Measurements from ENCODE around the gene FILIP1. TPM values are rescaled to one million over a fixed set of nuclear protein-coding genes. Genes with fewer than 3 reads are reported as not detected.

FILIP1 gene
- total and polyA plus RNA-seq, 10 of the 15 experiments (the other 5 are each of a cell fraction or from before 2014, with no cell fraction given): 0.23 to 2.0 (median 0.44) TPM

DNA sequence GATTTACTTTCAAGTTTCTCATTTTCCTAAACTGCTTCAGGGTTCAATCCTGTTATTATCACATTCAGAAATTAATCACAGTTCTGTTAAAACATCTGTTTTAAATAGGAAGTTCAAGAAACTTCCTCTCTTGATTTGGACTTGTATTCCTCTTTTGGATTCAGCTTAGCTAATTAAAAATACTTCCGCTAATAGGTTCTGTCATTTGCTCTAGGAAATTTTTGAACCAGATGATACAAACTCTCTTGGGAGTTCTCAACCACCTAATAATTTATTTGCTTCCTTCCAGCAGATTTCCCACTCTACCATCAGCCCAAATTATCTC is 193.1 kb downstream of the FILIP1 start:
- ChIA-PET CTCF (interaction anchor here (0.8 to 7.9 kb wide), 13 partner anchors 24 to 227 kb away, joined by 3 to 68 read pairs (median 3); no protein-coding TSS in a partner anchor), SMC1A (ENCODE audit: uncharacterized antibody, unreplicated experiment) (interaction anchor here (0.6 to 4.8 kb wide), 9 partner anchors 30 to 363 kb away, joined by 3 to 40 read pairs (median 4); partner anchors contain the start of gene FILIP1), POLR2A (no interaction called here), RAD21 (ENCODE audit: unreplicated experiment) (interaction anchor here (1.1 to 3.0 kb wide), 3 partner anchors 33 to 228 kb away, joined by 6 to 13 read pairs (median 7); no protein-coding TSS in a partner anchor)
- Histone ChIP-seq H3K4me1 (ENCODE audit: control insufficient read depth, insufficient read depth, low read length) (no peaks in the 10 kb centered on the region), H3K79me2 (ENCODE audit: control insufficient read depth, insufficient read depth, low read length) (no peaks in the 10 kb centered on the region), H3K4me2 (ENCODE audit: control insufficient read depth, insufficient read depth) (no peak overlapping the region), H2AFZ (ENCODE audit: control insufficient read depth, low read depth, low read length) (no peak overlapping the region), H3K9me3 (replicated peaks; ENCODE audit: control insufficient read depth, insufficient read depth, low read length) (no peaks in the 10 kb centered on the region), H3K9ac (ENCODE audit: control insufficient read depth, insufficient read depth, low read length) (no peak overlapping the region), H3K4me3 (no peak overlapping the region), H3K27ac (ENCODE audit: control insufficient read depth, insufficient read depth) (no peak overlapping the region), H4K20me1 (ENCODE audit: control insufficient read depth, insufficient read depth) (no peaks in the 10 kb centered on the region), H3K36me3 (ENCODE audit: control insufficient read depth in 2 of 2, insufficient read depth in 2 of 2, low read length in 1 of 2) (no peaks in the 10 kb centered on the region), H3K27me3 (replicated peaks in 1 of 2; ENCODE audit: control insufficient read depth in 2 of 2, insufficient read depth in 2 of 2, low read length in 1 of 2) (no peaks in the 10 kb centered on the region)
- TF ChIP-seq EP300 (IDR thresholded peaks at IDR 0.05; ENCODE audit: borderline replicate concordance in 1 of 2, control insufficient read depth in 1 of 2, low read depth in 2 of 2, low read length in 2 of 2) (no peak), ETV6 (conservative IDR thresholded peaks at IDR 0.05 in 1 of 2, IDR thresholded peaks at IDR 0.05 in 1 of 2; ENCODE audit: borderline replicate concordance in 1 of 2, low read depth in 1 of 2) (no peak), SMAD5 (IDR thresholded peaks at IDR 0.05; ENCODE audit: low read depth) (no peak), FOS (IDR thresholded peaks at IDR 0.05; ENCODE audit: borderline replicate concordance, extremely low read depth, insufficient read length) (no peak), ZNF384 (IDR thresholded peaks at IDR 0.05; ENCODE audit: borderline replicate concordance, low read depth, low read length) (no peak), CHD1 (IDR thresholded peaks at IDR 0.05; ENCODE audit: low read depth, low read length) (no peak), ZSCAN29 (IDR thresholded peaks at IDR 0.05) (no peak), PBX3 (IDR thresholded peaks at IDR 0.05; ENCODE audit: insufficient replicate concordance, low read depth, low read length) (no peak), ZBED1 (IDR thresholded peaks at IDR 0.05; ENCODE audit: borderline replicate concordance) (no peak), BHLHE40 (IDR thresholded peaks at IDR 0.05; ENCODE audit: borderline replicate concordance in 1 of 2, low read depth in 2 of 2, low read length in 1 of 2) (no peak)
- TF ChIP-seq, protein P1, sequence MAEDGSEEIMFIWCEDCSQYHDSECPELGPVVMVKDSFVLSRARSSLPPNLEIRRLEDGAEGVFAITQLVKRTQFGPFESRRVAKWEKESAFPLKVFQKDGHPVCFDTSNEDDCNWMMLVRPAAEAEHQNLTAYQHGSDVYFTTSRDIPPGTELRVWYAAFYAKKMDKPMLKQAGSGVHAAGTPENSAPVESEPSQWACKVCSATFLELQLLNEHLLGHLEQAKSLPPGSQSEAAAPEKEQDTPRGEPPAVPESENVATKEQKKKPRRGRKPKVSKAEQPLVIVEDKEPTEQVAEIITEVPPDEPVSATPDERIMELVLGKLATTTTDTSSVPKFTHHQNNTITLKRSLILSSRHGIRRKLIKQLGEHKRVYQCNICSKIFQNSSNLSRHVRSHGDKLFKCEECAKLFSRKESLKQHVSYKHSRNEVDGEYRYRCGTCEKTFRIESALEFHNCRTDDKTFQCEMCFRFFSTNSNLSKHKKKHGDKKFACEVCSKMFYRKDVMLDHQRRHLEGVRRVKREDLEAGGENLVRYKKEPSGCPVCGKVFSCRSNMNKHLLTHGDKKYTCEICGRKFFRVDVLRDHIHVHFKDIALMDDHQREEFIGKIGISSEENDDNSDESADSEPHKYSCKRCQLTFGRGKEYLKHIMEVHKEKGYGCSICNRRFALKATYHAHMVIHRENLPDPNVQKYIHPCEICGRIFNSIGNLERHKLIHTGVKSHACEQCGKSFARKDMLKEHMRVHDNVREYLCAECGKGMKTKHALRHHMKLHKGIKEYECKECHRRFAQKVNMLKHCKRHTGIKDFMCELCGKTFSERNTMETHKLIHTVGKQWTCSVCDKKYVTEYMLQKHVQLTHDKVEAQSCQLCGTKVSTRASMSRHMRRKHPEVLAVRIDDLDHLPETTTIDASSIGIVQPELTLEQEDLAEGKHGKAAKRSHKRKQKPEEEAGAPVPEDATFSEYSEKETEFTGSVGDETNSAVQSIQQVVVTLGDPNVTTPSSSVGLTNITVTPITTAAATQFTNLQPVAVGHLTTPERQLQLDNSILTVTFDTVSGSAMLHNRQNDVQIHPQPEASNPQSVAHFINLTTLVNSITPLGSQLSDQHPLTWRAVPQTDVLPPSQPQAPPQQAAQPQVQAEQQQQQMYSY (CRISPR knock-in tag; IDR thresholded peaks at IDR 0.05): no peak
- TF ChIP-seq, protein P2, sequence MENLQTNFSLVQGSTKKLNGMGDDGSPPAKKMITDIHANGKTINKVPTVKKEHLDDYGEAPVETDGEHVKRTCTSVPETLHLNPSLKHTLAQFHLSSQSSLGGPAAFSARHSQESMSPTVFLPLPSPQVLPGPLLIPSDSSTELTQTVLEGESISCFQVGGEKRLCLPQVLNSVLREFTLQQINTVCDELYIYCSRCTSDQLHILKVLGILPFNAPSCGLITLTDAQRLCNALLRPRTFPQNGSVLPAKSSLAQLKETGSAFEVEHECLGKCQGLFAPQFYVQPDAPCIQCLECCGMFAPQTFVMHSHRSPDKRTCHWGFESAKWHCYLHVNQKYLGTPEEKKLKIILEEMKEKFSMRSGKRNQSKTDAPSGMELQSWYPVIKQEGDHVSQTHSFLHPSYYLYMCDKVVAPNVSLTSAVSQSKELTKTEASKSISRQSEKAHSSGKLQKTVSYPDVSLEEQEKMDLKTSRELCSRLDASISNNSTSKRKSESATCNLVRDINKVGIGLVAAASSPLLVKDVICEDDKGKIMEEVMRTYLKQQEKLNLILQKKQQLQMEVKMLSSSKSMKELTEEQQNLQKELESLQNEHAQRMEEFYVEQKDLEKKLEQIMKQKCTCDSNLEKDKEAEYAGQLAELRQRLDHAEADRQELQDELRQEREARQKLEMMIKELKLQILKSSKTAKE (IDR thresholded peaks at IDR 0.05; ENCODE audit: low read depth, poor library complexity, severe bottlenecking): no peak
- TF ChIP-seq, protein P3, sequence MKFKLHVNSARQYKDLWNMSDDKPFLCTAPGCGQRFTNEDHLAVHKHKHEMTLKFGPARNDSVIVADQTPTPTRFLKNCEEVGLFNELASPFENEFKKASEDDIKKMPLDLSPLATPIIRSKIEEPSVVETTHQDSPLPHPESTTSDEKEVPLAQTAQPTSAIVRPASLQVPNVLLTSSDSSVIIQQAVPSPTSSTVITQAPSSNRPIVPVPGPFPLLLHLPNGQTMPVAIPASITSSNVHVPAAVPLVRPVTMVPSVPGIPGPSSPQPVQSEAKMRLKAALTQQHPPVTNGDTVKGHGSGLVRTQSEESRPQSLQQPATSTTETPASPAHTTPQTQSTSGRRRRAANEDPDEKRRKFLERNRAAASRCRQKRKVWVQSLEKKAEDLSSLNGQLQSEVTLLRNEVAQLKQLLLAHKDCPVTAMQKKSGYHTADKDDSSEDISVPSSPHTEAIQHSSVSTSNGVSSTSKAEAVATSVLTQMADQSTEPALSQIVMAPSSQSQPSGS (IDR thresholded peaks at IDR 0.05; ENCODE audit: low read length): no peak
- 94% methylated on average over 1 of the region's 1 CpG for WGBS (ENCODE audit: insufficient coverage, insufficient replicate concordance, low lambda C conversion rate, missing lambda C conversion rate)
- FAIRE-seq (no peak), DNase-seq (ENCODE audit: low read depth, low spot score) (no peak), ATAC-seq (no peak)
- BruUV-seq (replicated peaks): no TSS peak
- in situ Hi-C loops (cut with MboI): no loop called here
- intact Hi-C loops (cut with micrococcal nuclease; ENCODE audit: unreplicated experiment): no loop called here

Measured in GM12878 (cell line).